ENCODE data around the gene HRAS.

The HRAS gene

DNA sequence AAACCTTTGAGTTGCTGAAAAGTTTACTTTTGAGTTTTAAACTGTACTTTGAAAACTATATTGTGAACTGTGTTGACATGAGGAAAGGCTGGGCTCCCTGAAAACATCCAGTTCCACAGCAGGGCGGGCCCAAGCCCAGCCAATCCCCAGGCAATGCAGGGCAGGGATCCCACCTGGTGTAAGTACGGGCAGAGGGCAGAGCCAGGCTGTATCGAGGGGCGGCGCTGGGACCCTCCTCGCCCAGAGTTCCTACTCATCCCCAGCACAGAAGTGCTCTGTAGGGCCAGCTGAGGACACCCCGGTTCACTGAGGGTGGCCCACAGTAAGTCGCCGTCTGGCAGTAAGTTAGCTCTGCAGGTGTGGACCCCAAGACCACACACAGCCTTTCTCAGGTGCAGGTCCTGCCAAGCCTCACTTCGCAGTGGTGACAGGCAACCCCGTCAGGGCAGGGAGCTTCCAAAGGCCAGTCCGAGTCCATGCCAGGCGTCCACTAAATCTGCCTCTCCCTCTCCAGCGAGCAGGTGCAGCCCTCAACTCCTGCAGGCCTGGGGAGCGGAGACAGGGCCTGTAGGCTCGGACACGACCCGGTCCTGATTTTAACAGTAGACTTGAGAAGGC lies 31.7 kb upstream of the HRAS start:
- no peak for DNase-seq (ENCODE audit: low read depth)

DNA sequence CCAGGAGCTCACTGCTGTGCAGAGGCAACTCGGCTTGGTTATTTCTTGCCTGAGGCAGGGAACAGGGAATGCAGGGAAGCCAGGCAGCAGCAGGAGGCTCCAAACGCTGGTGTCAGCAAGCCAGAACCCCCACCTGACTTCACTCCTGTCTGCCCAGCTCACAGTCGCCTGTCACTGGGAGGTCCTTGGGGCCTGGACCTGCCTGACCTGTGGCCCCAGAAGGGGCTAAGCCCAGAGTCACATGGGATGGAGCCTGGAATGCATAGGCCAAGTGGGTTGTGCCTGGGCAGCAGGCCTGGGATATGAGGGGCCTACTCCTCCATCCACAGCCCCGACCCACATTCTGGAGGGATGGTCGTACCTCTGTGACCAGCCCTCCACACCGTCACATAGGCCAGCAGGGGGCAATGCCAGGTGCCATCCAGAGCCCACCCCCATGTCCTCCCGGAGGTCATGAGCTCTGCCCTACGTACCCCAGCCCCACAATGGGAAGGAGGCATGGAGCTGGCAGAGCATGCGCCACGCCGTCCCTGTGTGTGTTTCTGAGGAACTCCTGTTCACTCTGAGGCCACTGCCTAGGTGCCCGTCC lies 30.6 kb upstream of the HRAS start:
- no peak for DNase-seq (ENCODE audit: low read depth)

DNA sequence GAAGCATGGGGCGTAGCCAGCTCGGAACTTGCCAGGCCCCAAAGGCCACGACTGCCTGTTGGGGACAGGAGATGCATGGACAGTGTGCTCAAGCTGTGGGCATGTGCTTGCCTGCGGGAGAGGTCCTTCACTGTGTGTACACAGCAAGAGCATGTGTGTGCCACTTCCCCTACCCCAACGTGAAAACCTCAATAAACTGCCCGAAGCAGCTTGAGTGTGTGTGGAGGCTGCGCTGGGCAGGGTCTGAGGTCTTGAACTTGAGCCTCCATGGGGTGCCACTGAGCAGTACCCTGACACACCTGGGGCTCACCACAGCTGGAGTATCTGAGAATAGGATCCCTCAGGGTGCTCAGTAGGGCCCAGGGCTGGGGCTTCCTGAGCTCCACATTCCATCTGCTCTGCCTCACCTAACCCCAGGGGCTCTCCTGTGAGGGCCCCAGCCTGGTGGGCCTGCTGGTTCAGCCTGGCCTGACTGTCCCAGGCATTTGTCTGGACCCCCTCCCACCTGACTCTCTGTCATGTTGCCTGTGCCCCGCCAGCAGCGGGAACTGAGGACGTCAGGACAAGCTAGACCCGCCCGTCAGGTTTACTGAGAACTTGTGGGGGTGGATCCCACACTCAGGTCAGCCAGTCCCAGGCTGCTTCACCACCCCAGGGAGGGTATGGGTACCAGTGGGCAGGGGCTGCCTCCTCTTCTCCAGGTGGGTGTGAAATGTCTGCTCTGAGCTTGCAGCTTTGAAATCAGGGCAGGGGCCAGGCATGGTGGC lies 28.6 kb upstream of the HRAS start:
- DNase-seq (ENCODE audit: low read depth): no peak

DNA sequence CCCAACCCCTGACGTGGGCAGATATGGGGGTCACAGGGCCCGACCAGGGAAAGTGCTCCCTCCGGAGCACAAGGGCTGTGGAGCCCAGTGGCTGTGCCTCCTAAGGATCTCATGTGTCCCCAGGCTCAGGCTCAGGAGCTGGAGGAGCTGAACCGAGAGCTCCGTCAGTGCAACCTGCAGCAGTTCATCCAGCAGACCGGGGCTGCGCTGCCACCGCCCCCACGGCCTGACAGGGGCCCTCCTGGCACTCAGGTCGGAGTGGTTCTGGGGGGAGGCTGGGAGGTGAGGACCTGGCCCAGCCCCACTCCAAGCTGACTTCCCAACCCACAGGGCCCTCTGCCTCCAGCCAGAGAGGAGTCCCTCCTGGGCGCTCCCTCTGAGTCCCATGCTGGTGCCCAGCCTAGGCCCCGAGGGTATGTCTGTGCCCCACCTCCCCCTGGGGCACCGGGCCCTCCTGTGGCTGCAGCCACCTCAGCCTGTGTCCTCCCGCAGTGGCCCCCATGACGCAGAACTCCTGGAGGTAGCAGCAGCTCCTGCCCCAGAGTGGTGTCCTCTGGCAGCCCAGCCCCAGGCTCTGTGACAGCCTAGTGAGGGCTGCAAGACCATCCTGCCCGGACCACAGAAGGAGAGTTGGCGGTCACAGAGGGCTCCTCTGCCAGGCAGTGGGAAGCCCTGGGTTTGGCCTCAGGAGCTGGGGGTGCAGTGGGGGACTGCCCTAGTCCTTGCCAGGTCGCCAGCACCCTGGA lies 27.9 kb upstream of the HRAS start:
- DNase-seq (ENCODE audit: low read depth): no peak

DNA sequence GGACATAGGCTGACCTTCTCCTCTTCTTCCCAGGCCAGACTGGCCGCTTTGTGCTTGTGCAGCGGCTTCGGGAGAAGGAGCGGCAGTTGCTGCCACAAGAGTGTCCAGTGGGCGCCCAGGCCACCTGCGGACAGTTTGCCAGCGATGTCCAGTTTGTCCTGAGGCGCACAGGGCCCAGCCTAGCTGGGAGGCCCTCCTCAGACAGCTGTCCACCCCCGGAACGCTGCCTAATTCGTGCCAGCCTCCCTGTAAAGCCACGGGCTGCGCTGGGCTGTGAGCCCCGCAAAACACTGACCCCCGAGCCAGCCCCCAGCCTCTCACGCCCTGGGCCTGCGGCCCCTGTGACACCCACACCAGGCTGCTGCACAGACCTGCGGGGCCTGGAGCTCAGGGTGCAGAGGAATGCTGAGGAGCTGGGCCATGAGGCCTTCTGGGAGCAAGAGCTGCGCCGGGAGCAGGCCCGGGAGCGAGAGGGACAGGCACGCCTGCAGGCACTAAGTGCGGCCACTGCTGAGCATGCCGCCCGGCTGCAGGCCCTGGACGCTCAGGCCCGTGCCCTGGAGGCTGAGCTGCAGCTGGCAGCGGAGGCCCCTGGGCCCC lies 26.8 kb upstream of the HRAS start:
- no peak for DNase-seq (ENCODE audit: low read depth)

DNA sequence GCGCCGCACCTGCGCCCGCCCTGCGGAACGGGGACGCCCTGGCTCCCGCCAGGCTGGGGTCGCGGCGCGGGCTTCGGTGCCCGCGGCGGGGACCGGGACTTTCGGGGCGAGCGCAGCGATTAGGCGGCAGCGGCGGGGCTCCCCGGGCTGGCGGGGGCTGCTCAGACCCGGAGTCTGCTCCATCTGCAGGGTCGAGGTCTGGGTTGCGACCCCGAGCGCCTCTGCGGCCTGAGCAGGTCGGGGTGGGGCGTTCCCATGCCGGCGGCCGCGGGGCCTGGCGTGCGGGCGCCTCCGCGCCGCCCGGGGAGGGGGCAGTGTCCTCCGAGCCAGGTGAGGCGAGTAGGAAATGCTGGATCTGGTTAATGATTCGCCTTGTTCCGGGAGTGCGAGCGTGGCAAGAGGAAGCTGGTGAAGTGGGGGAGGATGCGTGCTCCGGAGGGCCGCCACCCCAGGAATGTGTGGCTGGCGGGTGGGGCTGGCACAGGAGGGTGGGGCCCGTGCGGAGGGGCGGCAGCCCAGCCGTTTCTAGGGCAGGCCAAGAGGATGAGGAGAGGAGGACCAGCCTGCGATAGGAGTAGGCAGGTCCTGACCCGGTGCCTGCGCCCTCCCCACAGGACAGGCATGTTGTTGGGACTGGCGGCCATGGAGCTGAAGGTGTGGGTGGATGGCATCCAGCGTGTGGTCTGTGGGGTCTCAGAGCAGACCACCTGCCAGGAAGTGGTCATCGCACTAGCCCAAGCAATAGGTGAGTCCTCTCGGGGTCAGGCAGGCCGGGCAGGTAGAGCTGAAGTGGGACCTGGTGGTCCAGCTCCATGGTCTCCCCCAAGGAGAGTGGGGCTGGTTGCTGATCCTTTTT lies 26.0 kb upstream of the HRAS start:
- no peak for DNase-seq (ENCODE audit: low read depth)

DNA sequence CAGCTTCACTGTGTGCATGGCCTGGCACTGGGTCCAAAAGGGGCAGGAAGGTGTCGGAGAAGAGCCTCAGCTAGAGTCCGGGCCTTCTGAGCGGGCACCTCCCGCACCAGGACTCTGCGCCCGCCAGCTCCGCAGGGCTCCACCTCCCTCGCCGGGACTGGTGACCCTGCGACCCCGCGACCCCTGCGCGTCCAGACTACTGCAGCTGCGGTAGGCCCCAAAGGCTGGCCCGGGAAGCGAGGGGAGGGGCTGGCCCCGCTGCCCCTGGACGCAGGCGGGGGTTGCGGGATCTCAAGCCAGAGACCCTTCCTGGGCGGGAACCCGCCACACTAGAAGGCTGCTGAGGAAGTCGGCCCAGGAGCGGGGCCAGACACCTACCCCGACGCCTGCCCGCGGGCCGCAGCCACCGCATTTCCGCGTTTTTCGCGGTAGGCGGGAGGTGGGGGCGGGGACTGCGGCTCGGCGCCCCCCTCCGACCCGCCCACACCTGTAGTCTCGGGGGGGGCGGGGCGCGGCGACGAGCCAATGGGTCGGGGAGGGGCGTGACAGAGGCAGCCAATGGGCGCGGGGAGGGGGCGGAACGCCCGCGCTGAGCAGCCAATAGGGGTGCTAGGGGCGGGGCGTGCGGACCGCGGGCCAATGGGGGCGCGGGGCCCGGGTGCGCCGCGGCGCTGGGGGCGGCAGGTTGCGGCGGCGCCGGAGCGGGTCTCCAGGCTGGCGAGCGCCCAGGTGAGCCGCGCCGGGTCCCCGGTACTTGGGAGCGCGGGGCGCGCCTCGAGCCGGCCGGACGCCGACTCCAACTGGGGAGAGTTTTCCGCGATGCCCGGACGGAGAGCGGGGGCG lies 25.1 kb upstream of the HRAS start, which contains the start of the genes LMNTD2 and RASSF7:
LMNTD2 (minus strand) TSS at position 434 of the 843 bp plus-strand sequence; CDS start at position 412, 22 bp downstream.
RASSF7 (plus strand) TSS at position 666 of the 843 bp plus-strand sequence. CDS start 799 bp downstream, outside the sequence.
- no peak for DNase-seq (ENCODE audit: low read depth)

DNA sequence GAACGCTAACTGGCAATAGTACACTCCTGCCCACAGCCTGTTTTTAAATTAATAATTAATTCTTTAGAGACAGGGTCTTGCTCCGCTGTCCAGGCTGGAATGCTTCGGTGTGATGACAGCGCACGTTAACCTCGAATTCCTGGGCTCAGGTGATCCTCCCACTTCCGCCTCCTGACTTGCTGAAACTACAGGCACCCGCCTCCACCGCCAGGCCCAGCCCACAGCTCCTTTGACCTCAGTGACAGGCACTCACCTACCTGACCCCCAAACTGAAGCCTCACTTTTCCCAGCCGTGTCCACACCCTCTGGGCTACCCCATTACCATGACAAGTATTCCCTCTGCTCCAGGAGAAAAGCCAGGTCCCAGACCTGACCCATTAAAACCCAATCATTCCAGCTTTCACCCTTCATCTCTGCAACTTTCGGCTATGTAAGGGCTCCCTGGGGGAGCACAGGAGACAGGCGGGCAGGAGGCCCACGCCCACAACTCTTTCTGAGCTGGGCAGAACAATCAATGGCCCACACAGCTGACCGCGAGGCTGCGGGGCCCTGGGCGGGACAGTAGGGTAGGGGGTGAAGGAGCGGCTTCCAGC lies 24.4 kb upstream of the HRAS start:
- DNase-seq (ENCODE audit: low read depth): no peak

DNA sequence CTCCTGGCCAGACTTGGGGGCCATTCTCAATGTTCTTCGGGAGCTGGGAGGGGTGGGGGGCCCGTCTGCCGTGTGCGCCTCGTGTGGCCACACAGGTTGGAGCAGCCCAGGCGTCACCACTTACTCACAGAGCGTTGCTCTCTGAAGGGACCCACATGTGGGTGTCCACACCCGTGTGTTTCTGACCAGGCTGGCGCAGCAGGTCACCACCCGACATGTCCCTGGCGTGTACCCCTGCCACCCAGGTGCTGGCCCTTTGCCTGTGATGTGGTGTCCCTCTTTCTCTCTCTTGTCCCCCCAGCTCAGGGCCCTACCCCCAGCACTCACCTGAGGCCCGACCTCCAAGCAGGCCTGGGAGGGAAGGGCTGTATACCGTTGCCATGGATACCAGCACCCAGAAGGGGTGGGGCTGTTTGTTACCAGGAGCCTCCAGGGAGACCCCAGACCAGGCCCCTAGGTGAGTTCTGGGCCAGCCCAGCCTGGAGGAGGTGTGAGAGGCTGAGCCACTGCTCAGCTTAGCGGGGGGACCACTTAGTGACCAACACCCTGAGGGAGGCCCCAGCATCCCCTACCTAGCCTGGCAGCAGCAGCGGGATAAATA lies 23.7 kb upstream of the HRAS start:
- DNase-seq (ENCODE audit: low read depth): no peak

DNA sequence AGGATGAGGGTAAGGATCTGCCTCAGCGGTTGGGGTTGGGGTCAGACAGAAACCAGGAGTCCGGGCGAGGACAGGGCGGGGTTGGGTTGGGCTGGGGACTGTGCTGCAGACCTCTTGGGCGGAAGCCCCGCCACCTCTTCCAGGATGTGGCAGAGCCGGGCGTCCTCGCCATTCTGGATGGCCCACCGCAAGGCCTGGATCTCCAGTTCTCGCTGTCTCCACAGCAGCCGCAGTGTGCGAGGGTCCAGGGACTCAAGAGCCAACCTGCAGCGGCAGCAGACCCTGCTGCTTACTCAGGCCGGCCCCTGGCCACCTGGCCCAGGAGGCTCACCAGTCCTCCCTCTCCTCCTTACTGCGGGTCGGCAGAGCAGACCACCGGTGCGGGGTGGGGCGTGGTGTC lies 23.1 kb upstream of the HRAS start:
- no peak for DNase-seq (ENCODE audit: low read depth)

DNA sequence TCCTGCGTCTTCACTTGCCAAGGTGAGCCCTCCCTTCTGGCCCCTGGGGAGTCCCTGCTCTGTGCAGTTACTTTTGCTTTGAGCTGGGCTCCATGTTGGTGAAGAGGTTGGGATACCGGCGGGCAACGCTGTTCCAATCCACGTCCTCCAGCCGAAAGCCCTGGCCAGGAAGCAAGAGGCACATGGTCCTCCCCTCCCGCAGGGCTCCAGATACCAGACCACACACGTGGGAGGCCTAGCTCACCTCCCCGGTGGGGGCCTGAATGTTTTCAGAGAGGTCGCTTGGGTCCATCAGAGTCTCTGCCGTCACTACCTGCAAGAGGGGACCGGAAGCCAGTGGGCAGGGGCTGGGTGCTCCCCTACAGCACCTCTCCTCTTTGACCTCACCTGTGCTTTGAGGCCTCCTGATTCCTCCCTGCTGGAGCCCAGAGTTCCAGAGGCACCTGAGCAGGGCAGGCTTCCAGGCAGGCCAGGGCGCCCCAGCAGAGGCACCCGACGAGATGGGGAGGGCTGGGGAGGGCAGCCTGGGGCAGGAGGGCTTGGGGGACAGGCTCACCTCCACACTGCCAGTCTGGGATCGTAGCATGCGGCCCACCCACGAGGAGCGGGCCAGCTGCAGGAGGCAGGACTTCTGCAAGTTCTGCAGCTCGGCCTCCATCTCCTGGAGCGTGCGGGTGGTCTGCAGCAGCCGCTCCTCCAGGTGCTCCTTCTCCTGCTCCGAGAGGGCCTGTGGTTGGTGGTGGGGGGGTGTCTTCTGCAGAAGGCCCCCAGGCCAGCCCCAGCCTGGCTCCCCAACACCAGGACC lies 22.2 kb upstream of the HRAS start:
- no peak for DNase-seq (ENCODE audit: low read depth)

DNA sequence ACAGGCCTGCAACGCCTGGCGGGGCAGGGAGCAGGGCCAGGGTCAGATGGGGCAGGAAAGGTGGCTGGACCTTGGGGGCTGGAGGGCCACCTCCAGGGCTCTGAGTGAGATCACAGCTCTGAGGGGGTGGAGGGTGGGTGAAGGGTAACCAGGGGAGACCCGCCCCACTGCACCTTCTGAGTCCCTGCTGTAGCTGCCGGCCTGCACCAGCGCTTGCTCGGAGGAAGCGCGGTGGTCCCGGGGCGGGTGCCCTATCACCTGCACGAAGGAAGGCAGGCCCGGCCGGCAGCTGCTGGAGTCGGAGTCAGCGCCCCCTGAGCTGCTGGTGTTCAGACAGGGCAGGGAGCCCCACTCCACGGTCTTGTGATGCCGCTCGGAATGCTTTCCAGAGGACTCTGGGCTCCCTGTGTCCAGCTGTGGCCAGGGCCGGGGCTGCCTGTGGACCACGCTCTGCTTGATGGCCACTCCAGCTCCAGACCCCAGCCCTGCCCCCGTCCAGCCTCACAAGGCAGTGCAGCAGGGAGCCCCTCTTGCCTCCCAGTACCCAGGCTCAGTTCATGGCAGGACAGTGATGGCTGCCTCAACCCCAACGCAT lies 21.4 kb upstream of the HRAS start:
- DNase-seq (ENCODE audit: low read depth): no peak

DNA sequence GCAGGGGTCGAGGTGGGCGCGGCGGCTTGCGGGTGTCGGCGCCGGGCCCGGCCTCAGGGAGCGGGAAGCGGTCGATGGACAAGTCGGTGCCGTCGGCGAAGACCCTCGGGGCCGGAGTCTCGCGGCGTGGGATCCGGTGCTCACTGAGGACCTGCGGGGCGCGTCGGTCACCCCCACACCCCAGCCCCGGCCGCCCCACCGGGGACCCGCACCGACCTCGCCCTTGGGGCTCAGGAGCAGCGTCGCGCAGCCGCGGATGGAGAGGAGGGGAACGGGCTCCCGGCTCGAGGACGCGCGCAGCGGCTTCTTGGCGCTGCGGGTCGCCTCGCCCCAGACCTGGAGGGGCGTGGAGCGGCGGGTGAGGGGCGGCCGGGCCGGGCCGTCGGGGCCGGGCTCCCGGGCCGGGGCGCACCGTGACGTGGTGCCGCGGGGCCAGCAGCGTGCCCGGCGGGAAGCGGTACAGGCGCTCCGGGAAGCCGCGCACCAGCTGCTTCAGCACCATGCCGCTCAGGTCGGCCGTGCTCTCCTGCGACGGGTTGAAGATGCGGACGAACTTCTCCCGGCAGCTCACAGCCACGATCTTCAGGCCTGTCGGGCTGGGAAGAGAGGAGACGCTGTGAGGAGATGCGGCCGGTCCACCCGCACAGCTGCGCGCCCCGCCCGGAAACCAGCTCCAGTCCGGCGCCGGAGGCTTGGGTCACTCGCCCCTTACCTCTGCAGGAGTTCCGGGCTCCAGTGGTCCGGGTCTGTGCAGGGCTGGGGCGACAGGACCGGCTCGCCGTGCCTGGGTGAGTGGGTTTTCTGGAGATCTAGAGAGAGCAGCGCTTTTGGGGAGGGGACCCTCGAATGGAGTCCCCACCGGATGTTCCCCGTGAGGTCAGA lies 20.6 kb upstream of the HRAS start:
- DNase-seq (ENCODE audit: low read depth): no peak

DNA sequence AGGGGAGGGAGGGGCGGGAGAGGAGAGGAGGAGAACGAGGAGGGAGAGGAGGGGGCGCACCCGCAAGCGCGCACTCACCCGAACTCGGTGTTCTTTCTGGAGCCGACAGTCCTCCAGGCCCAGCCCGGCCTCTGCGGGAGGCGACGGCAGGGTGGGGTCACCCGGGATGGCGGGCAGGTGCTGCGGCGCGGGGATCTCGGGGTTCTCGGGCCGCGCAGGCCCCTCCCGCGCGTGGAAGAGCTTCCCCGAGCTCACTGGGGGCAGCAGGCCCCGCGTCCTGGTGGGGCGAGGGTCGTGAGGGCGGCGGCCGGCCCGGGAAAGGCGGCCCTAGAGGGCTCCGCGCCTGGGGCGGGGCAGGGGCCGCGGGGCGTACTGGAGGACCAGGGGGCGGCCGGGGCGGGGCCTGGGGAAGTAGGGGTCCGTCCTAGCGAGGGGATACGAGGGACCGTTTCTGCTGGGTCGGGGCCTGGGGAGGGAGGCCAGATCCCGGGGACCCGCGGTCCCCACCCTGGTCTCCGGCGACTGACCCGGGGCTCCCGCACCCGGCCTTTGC lies 19.9 kb upstream of the HRAS start:
- no peak for DNase-seq (ENCODE audit: low read depth)

DNA sequence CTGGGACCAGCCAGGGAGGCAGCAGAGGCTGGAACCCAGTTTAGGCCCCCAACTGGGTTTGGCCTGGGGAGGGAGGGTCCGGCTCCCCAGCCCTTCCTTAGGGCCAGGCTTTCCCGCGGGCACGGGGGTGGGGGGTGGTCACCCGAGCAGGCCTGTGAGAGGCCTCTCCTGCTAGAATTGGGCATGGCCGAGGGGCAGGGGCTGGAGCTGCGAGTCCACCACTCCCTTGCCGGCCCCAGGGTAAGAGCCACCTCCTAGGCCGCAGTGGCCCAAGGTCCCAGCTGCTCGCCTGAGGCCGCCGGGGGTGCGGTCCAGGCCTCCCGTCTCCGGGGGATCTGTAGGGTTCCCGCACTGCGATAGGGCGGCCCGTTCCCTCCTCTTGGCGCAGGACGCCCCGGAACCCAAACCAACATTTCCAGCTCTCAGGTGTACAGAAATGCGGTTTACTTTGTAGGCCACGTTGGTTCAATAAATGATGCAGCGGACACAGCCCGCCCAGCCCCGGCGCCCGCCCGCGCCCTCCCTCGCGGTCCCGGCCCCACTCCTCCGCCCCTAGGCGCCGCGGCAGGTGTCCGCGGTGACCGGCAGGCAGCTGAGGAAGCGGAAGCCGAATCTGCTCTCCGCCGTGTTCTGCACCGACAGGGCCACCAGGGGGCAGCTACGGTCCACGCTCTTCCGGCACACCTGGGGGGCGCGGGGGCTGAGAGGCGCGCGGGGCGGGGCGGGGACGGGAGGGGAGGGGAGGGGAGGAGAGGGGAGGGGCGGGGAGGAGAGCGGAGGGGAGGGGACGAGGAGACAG lies 19.3 kb upstream of the HRAS start:
- no peak for DNase-seq (ENCODE audit: low read depth)

DNA sequence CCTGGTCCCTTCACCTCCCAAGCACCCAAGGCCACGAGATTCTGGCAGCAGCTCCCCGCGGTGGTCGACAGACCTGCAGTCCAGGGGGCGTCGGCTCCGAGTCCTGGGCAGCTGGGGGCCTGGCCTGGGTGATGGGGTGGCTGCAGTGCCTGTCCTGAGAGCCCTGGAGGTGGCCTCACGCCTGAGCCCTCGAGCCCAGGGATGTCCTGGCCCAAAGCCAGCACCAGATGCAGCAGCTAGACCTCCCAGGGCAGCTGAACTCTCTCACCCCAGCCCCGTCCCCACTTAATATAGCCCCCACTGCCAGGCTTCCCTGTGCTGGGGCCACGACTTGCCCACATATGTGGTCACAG lies 18.6 kb upstream of the HRAS start:
- DNase-seq (ENCODE audit: low read depth): no peak
